TTC549 (cell line): Measurements from ENCODE around the gene RPLP2.

Experiments
- FAIRE-seq: peaks from 2 replicates; lab custom pipeline; 2012; peaks lifted over from hg19 to GRCh38; lab: Jason Lieb, UNC

The RPLP2 gene

GRCh38 chr11:803770-804598 is 5.8 kb upstream of the RPLP2 start:
- FAIRE-seq, result no peak

- no peak for FAIRE-seq
These were observed 5.2 kb upstream of the RPLP2 start for GRCh38 chr11:804599-804964.

- no peak for FAIRE-seq
These were observed 1.1 kb upstream of the RPLP2 start for GRCh38 chr11:808427-809286.

- no peak for FAIRE-seq
These were observed 337 bp downstream of the RPLP2 start for GRCh38 chr11:810040-810567.

- FAIRE-seq, result no peak
These were observed 1.9 kb downstream of the RPLP2 start for GRCh38 chr11:811446-812245.

- no peak for FAIRE-seq
These were observed 2.6 kb downstream of the RPLP2 start for GRCh38 chr11:812390-812789.

- no peak for FAIRE-seq
These were observed 3.3 kb downstream of the RPLP2 start for GRCh38 chr11:813072-813455.

- no peak for FAIRE-seq
These were observed 3.8 kb downstream of the RPLP2 start for GRCh38 chr11:813456-814096.

- no peak for FAIRE-seq
These were observed 6.1 kb downstream of the RPLP2 start for GRCh38 chr11:815675-816432.

GRCh38 chr11:816433-816779 is 6.6 kb downstream of the RPLP2 start:
- FAIRE-seq, result no peak

GRCh38 chr11:818396-819128 is 8.8 kb downstream of the RPLP2 start, which contains the start of gene PNPLA2:
Gene PNPLA2, plus strand, starts transcription at chr11:818914. Its CDS starts 805 bp downstream, at chr11:819719.
- FAIRE-seq, result no peak

- no peak for FAIRE-seq
These were observed 9.6 kb downstream of the RPLP2 start for GRCh38 chr11:819129-819931.

- no peak for FAIRE-seq
These were observed 10.3 kb downstream of the RPLP2 start for GRCh38 chr11:819943-820649.

- FAIRE-seq, result no peak
These were observed 11.1 kb downstream of the RPLP2 start for GRCh38 chr11:820655-821511.

- FAIRE-seq, result no peak
These were observed 12.0 kb downstream of the RPLP2 start for GRCh38 chr11:821512-822371.

- FAIRE-seq, result no peak
These were observed 13.9 kb downstream of the RPLP2 start for GRCh38 chr11:823441-824291.
